GM18519 (cell line): ENCODE results near the gene ACADL.
"Not testable (repeated sequence)": the region's sequence is repeated elsewhere in the genome, so short reads cannot be mapped to it uniquely, and the experiment has no call there.

Experiments used
- ATAC-seq: cut with Tn5 transposase; IDR thresholded peaks from one replicate; pipeline ENCODE4 v1.9.1; 2021; ENCODE audit warnings: mild to moderate bottlenecking, moderate library complexity; ENCODE audit not compliant: unreplicated experiment, low FRiP score

Gene ACADL

DNA sequence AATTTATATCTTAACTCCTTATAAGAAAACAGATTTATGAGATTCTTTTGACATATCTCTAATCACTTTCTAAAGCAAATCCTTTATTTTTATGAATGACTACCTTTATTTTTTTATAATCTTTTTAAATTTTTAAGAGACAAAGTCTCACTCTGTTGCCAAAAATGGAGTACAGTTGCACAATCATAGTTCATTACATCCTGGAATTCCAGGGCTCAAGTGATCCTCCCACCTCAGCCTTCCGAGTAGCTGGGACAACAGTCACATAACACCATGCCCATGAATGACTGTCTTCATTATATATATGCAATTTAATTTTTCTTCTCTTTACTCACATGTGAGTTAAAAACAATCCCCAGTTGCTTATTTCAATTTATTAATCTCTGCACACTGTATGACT is 21.7 kb downstream of the ACADL start:
- no peak for ATAC-seq

DNA sequence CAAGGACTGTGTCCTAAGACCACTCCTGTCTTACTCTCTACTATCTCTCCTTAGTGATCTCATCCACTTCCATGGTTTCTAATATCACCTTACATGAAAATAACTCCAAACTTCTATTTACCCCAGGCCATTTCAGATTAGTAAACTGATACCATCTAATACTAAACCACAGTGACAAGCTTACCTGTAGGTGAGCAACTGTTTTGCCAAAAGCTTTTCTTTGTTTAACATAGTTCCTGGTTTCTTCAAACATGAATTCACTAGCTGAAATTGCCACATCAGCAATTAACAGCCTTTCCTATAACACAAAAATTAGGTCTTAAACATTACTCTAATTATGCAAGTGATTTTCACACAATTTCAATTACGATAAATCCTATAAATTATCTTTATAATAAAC is 22.1 kb downstream of the ACADL start:
- ATAC-seq = no peak

DNA sequence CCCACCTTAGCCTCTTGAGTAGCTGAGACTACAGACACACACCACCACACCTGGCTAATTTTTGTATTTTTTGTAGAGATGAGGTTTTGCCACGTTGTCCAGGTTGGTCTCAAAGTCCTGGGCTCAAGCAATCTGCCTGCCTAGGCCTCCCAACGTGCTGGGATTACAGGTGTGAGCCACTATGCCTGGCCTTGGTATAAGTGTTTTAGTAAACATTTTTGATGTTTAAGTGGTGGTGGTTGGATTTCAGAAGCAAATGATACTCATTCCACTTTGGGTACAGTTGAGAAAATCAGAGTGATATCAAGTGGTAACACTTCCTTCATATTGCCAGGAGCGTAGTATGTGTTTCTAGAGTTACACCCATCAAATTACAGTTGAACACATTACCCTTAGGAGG is 25.4 kb downstream of the ACADL start:
- ATAC-seq = no peak

DNA sequence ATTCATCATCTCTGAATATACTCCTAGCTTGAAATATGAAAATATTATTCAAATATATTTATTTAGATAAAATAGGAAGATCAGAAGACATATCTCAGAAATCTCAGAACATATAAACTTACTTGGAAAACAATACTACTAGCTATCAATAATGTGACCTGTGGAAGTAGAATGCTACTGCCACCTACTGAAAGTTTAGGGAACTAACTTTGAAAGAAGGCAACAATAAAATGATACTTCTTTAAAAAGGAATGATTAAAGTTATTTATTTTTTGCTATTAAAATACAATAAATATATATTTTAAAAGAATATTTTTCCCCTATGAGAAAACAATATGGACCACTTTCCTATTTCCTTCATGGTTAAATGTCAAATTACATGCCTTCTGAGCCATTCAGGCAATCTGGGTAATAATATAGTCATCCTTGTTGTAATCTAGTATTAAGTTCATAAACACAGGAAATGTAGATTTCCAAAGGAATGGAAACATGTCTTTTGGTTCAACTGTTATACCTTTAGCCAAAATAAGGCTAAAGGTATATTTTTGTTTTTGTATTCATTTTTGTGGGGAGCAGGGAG is 26.0 kb downstream of the ACADL start:
- ATAC-seq = peak; percentile 67

DNA sequence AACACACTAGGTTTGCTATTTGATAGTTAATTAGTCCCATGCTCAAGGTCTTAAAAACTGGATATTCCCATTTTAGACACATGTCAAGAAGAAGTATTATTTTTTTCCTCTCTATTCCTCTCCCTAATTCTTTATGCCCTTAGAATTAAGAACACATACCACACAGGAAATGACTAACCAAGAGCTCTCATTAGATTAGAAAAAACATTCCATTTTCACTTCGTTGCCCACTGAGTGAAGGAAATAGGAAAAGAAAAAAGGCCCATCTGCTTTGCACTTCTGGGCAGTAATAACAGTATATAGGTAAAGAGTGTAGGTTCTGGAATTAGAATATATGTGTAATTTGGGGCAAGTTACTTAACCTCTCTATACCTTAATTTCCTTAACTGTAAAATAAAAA is 26.9 kb downstream of the ACADL start:
- no peak for ATAC-seq

DNA sequence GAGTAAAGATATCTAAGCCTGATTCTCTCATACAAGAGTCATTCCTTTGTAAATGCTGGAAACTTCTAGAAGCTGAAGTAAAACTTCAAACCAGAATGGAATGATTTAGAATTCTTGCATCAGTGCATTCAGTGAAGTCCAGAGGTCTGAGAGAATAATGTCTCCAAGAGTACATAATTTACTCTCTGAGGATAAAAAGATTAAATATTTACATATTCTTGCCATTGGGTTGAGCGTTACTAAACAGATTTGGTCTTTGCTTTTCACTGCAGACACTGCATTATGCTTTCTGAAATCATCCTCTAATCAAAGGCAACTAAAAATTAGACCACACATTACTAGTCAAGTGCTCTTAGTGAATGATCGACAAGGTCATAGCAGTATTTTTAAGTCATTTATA is 27.5 kb downstream of the ACADL start:
- ATAC-seq = no peak

DNA sequence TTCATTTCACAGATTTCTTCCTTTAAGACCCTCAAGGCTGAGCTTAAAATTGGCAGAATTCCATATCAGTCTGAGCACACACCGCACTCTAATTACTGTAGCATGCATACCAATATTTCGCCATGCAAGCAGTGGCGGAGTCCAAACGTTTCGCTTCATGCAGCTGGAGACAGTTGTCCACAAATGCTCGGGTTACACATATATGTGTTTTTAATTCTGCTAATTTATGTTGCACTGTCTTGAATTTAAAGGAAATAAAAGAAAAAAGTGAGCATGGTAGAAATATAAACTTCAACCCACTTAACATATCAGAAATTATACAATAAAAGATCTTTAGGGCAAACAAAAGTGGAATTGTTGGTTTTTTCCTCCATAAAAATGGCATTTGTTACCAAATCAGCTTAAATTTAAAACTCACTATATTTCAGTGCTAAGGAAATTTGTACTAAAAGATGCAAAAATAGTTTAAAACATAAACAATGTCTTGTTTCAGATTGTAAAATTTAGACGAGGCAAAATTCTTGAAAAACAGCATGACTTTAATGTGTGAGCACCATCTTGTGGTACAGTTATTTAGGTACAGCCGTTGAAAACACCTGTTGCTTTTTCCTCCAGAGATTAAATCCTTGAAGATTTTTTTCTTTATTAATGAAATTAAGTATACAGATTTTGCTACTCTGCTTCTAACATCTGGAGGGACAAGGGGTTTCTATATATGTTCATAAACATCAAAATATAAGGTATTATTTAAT is 30.0 kb downstream of the ACADL start:
- ATAC-seq = peak; percentile 41

DNA sequence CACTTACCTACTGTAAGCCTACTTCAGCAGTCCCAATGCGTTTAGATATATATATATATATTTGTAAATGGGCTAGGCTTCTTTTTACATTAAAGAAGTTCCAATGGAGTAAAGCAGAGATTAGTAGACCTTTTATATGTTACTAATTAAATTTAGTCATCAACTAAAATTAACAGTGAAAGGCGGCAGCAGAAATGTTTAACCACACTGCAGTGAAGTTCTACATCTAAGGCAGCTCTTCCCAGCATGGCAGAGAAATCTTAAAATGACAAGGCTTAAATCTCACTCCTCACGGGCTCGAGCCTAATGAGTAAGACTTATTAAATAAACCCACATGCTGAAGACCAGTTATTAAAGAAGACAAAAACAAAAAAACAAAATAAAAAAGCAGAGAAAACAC is 34.9 kb downstream of the ACADL start:
- no peak for ATAC-seq

DNA sequence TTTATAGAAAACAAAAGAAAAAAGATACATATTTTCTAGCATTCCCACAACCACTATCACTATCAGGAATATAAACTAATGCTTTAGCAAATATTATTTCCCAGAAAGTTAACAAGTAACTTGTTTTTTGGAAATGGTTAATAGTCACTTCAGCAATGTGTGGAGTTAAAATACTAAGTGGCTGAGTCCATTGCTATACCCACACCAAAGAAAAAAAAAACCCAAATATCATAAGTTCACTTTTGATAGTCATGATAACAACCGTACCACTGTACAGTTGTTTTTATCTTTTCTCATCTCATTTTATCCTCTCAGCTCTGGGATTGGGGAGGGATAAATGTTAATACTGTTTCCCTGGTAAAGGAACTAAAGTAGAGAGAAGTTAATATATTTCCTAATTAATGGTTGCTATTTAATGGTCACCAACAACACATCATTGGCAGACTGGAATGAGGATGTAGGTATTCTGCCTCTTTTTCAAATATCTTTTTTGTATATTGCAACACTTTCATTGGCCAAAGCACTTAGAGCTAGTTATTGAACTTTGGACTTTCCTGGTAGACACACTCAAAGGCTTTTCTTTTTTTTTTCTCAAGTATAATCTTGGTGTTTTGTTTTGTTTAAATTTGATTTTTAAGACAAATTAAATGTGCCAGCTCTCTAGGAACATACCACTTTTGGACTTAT is 35.7 kb downstream of the ACADL start:
- no peak for ATAC-seq

DNA sequence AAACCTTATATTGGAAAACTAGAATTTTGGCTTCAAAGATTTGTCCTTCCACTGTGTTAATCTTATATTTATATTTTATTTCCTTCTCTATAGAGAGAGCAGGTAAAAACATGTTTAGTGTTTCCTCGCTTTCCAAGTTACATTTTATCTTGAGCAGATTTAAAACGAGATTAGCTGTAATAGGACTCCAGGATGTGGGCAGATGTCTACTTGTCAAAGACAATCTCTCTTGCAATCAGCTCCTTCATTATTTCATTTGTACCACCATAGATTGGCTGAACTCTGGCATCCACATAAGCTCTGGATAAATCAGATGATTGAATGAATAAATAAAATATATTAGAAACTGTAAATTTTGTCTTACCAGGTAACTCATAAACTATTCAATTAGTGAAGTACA is 36.5 kb downstream of the ACADL start:
- no peak for ATAC-seq

DNA sequence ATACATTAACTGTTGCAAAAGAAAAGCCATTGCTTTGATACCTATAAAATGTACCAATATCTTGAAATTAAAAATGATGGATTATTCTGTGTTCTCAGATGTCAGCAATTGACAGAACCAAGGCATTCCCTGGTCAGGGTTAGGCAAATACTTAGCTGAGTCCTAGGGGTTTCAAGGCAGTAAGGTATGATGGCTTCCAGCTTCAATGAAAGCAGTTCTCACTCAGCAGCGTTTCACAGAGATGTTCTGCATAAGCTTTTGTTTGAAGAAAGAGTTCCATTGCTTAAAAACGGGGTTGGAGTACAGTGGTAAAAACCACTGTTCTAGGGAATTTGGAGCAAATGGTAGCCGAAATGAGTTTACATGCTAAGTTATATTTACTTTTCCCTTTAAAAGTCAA is 37.1 kb downstream of the ACADL start:
- no peak for ATAC-seq

DNA sequence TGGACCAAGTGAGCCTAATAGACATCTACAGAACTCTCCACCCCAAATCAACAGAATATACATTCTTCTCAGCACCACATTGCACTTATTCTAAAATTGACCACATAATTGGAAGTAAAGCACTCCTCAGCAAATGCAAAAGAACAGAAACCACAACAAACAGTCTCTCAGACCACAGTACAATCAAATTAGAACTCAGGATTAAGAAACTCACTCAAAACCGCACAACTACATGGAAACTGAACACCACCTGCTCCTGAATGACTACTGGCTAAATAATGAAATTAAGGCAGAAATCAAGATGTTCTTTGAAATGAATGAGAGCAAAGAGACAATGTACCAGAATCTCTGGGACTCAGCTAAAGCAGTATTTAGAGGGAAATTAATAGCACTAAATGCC is 41.3 kb downstream of the ACADL start:
- ATAC-seq = not testable (repeated sequence)

DNA sequence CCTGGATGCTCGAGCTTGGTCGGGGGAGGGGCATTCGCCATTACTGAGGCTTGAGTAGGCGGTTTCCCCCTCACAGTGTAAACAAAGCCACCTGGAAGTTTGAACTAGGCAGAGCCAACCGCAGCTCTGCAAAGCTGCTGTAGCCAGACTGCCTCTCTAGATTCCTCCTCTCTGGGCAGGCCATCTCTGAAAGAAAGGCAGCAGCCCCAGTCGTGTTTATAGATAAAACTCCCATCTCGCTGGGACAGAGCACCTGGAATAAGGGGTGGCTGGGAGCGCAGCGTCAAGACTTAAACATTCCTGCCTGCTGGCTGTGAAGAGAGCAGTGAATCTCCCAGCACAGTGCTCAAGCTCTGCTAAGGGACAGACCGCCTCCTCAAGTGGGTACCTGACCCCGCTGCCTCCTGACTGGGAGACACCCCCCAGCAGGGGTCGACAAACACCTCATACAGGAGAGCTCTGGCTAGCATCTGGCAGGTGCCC is 43.6 kb downstream of the ACADL start:
- ATAC-seq = not testable (repeated sequence)

DNA sequence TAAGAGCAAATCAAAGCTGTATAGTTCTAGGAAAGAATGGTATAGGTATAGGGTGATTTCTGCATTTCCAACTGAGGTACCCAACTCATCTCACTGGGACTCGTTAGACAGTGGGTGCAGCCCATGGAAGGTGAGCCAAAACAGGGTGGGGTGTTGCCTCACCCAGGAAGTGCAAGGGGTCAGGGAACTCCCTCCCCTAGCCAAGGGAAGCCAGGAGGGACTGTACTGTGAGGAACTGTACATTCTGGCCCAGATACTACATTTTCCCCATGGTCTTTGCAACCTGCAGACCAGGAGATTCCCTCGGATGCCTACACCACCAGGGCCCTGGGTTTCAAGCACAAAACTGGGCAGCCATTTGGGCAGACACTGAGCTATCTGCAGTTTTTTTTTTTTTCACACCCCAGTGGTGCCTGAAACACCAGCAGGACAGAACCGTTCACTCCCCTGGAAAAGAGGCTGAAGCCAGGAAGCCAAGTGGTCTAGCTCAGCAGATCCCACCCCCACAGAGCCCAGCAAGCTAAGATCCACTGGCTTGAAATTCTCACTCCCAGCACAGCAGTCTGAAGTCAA is 44.1 kb downstream of the ACADL start:
- not testable (repeated sequence) for ATAC-seq

DNA sequence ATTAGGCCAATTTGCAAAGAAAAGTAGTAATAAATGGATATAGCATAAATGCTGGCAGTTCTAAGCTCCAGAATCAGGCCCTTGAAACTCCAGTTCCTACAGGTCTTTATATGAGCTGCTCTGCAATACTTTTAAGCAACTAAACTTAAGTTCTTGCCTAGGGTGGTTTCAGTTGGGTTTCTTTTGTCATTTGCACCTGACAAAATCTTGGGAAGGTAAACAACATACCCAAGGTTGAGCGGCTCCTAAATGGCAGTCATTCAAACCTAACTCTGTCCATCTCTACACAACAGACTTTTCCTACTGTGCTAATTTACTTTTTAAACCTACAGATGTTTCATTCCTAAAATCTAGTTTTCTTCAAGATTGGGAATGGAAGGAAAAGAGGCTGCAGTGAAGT is 44.8 kb downstream of the ACADL start:
- ATAC-seq = no peak

DNA sequence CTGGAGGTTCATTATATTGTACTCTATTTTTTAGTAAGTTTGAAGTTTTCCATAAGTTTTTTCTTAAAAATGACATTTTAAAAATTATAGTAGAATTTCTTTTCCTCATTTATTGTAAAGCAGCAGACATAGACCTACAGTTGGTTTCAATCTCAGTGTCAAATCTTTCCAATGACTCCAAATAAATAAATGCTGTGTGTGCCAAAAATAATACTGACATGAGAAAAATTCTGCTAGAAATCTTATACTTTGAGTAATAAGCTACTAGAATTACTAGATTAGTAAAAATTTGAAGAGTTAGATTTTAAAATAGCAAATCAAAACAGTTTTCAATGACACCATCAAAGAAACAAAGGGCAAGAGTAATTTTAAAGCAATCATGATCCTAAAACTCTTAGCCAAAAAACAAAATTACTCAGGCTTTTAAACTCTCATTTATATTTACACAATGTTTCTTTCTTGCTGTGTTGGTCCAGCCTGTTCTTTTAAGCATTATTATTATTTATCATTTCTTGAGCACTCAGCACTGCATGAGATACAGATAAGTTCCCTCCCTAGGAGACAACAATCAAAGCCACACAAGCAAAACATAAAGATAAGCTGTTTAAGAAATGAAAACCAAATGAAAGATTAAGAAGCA is 45.8 kb downstream of the ACADL start:
- no peak for ATAC-seq

DNA sequence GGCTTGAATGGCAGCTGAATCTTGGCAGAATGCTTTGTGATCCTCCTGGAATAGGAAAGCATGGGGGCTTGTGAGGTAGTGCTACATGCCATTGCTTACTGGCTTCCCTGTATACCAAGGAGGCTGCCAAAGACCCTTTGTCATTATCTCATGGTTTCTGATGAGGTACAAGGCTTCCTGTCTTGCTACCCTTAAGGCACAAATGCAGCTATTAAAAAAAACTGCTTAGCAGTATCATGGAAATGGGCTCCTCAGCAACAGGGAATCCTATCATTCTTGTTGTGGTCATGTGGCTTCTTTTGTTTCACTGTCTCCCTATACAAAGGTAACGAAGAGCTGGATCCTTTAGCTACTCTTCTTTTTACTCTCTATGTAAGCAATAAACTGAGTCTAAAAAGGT is 47.5 kb downstream of the ACADL start:
- ATAC-seq = no peak

DNA sequence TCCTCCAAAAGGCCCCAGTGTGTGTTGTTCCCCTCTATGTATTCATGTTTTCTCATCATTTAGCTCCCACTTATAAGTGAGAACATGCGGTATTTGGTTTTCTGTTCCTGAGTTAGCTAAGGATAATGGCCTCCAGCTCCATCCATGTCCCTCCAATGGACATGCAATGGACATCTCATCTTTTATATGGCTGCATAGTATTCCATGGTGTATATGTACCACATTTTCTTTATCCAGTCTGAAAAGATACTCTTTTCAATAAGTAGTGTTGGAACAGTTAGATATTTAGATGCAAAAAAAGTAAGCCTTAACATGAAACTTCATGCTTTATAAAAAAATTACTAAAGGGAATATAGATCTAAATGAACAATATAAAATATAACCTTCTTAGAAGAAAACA is 48.1 kb downstream of the ACADL start:
- not testable (repeated sequence) for ATAC-seq

DNA sequence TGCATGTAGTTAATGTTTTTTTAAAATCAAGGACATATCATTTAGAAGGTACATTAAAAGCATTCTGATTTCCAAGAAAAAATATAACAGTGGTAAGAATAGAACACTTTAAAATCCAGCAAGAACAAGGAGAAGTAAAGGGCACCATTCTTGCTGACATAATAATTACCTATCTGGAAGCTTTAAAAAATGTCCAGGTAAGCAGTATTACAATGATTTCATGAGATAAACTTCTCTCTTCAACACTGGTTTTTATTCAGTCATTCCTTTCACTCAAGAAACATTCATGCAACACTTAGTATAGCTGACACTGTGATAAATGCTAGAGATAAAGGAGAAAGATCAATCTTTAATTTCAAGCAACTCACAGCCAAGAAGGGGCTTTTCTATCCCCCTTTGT is 51.2 kb downstream of the ACADL start:
- no peak for ATAC-seq

DNA sequence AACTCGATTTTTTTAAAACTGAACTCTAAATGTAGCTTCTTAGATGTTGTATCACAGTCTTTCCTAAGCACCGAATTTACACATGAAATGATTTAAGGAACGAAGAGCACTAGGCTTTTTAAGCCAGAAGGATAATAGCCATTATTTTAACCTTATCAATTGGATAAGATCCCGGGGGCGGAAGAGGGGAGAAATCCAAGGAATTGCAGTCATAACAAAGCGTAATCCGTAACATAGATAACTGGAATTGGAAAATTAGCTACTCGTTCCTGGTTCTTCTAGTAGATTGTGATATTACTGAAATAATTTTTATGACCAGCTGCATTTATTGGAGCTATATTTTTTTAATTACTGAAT is 53.0 kb downstream of the ACADL start:
- no peak for ATAC-seq
